D721Med (cell line): ENCODE data around the gene CC2D2A.

Experiments used
- DNase-seq: peaks from one replicate; pipeline ENCODE4 v3.0.0; 2011; ENCODE audit warnings: low spot score; ENCODE audit not compliant: insufficient read length
- FAIRE-seq: peaks from 2 replicates; lab custom pipeline; 2011; peaks lifted over from hg19 to GRCh38; lab: Jason Lieb, UNC
- TF ChIP-seq, protein P1 (sequence below): IDR thresholded peaks from 2 replicates; pipeline ENCODE4 v1.5.1; 2012; ENCODE audit warnings: mild to moderate bottlenecking, control low read depth; ENCODE audit not compliant: insufficient read depth; ENCODE audit errors: missing control alignments

CC2D2A gene

DNA sequence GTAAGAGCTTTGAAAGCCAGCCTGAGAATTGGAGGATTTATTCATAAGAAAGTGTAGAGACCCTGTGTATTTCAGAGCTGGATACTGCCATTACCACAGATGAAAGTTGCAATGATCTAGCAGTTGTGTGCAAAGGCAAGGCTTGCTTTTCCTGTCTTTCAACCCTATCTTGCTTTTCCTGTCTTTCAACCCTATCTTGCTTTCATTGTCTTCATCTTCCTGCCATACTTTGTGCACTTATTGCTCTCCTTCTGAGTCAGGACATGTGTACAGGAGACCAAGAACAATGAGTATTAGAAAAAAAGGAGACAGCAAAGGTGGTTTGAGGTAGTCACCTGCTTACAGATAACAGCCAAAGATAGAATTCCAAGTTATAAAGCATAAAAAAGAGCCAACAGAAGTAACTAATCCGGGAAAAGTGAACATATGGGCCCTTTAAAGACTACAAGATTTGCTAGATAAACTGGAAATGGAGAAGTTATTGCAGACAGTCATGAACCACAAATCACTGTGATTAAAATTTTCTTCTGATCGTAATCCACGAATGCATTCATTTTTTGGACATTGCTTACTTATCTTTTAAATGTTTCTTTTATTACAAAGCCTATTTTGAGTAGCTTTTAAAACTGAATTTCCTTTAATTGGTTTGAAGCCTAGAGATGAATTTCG is 24.7 kb upstream of the CC2D2A start:
- no peak for DNase-seq
- TF ChIP-seq, protein P1, sequence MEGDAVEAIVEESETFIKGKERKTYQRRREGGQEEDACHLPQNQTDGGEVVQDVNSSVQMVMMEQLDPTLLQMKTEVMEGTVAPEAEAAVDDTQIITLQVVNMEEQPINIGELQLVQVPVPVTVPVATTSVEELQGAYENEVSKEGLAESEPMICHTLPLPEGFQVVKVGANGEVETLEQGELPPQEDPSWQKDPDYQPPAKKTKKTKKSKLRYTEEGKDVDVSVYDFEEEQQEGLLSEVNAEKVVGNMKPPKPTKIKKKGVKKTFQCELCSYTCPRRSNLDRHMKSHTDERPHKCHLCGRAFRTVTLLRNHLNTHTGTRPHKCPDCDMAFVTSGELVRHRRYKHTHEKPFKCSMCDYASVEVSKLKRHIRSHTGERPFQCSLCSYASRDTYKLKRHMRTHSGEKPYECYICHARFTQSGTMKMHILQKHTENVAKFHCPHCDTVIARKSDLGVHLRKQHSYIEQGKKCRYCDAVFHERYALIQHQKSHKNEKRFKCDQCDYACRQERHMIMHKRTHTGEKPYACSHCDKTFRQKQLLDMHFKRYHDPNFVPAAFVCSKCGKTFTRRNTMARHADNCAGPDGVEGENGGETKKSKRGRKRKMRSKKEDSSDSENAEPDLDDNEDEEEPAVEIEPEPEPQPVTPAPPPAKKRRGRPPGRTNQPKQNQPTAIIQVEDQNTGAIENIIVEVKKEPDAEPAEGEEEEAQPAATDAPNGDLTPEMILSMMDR: no peak
- FAIRE-seq: no peak

DNA sequence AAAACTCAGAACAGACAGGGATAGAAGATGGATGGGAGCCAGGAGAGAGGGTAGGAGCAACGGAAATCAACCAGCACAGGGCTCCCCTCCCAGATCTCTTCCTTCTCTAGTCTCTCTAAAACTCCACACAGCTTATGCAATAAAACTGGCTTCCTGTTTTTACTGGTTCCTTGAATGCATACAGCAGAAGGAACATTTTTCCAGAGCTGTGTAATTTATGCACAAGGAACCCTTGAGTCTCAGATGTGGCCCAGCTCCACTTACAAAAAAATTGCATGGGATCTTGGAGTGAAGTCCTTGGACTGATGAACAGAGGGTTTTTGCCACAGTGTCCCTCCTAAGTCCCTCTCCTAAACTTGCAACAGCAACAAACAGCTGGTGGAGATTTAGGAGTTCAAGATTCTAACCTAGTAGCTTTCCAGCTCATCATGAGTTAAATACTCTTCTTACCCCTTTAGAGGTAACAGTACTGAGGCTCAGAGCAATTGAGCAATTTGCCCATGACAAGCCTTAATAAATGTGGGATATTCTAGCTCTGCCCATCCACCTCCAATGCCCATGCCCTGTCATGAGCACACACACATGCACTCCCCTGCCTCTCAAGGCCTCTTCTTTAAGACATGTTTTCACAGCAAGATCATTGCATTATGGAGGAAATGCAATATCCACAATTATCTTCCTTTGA is 18.4 kb upstream of the CC2D2A start:
- TF ChIP-seq, protein P1: no peak
- DNase-seq (no peak), FAIRE-seq (no peak)

DNA sequence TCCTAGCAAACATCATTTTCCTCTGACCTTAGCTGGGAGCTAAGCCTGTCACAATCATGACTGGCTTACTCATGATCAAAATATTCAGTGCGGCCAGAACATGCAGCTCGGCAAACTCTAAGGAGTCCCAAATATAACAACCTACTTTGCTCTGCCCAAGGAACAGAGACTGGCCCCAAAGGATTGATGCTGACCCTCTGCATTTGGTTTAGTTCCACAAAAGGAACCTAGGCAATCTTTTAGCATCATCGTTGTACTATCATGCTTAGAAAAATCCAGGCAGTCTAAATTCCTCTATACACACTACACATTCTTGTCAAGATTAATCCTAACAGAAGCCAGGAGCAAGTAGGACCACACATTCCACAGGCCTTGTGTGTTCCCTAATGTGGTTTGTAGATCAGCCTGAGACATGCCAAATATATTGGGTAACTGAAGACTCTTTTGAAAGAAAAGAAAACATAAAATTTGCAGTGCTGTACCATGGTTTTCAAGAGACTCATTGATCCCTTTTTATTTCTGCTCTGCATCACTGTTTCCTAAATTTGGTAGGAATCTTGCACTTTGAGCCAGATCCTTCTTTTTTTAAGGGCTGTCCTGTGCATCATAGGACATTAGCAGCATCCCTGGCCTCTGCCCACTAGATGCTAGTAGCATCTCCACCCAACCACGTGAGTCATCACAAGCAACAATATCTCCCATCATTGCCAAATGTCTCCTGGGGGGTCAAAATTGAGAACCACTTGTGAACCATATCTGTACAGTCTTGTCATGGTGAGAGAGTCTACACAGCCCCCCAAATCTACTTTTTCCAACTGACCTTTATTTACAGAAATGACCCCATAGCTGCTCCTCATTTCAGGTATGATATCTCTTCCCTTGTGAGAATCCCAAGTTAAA is 17.6 kb upstream of the CC2D2A start:
- no peak for DNase-seq
- TF ChIP-seq, protein P1: no peak
- no peak for FAIRE-seq

DNA sequence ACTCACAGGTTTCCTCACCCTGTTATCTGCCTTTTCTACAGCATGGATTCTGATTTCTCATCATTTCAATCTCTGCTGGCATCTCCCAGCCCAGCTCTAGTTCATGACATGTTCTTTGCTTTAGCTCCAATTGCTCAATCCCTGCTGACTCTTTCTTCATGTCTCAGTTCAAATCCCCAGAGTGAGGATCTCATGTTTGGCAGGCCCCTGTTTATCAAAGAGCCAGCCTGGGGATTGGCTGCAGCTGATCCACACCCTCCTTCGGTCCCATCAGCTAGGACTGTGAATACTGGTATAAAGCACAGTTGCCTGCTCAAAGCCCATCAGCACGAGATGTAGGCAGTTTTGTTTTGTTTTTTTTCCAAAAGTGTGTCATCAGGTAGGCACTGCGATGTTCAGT is 14.4 kb upstream of the CC2D2A start:
- DNase-seq (no peak), FAIRE-seq (no peak)
- TF ChIP-seq, protein P1: no peak

DNA sequence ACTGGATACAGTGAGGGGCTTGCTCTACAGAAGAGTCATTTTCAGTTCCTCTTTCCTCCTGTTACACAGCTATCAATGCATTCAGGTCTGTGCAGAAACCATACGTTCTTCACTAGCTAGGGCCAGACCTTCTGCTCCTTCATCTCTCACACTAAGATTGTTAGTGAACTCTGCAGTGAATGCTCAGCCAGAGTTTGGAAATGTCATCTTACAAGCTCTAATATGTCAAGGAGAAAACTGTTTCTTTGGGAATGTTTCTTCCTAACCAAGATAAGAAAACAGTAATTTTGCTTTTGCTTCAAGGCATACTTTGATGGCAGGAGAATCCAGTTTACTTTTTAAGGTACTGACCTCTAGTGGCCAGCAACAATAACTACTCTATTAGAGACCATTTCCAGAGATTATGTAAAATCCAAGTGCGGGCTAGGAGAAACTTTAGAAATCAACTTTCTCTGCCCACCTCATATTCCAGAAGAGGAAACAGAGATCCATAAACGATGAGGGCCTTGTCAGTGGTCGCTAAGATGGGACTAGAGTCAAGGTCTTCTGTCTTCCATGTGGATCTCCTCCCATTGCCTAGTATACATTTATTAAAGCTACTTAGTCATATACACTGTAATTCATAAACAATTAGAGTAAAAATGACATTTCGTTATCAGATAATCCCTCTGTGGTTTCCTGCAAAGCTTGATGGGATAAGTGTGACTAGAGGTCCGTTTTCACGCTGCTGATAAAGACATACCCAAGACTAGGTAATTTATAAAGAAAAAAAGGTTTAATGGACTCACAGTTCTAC is 12.1 kb upstream of the CC2D2A start:
- no peak for DNase-seq
- FAIRE-seq: peak; percentile 83
- TF ChIP-seq, protein P1: peak; percentile 78

DNA sequence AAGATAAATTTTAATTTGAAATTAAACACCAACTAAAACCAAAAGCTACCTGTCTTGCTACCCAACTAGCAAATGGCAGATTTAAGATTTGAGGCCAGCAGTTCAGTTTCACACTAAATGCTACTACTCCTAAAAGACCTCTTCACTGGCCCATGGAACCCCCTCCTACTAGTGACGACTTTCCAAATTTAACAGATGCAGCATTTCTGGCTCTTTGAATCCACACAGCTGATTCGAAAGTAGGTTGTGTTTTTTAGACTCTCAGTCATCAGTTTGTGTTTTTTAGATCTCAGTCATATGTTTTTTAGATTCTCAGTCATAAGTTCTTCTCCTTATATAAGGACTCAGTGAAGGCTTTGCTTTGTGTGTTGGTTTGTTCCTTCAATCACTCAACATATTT is 11.1 kb upstream of the CC2D2A start:
- TF ChIP-seq, protein P1: no peak
- no peak for FAIRE-seq

More for the DNA sequence above, 11.1 kb upstream of the CC2D2A start:
- no peak for DNase-seq
